ENCODE data around the gene DENND11. TPM values are rescaled to one million over a fixed set of nuclear protein-coding genes. Genes with fewer than 3 reads are reported as not detected.

DENND11 gene
- total RNA-seq, 5 donors from 2014 or later (not counting 1 experiment from before 2014, with no cell fraction given): 46.7 to 55.7 (median 54.8) TPM

GRCh38 chr7:141663081-141663849 lies 38.7 kb downstream of the DENND11 start:
- no peak for ATAC-seq (replicated peaks in 1 of 4)
- Mint-ChIP-seq H3K27ac (peak overlapping the region; percentile 64 to 74), H3K36me3 (peaks cover 40% of the 10 kb centered on the region), H3K4me1 (peaks cover 0 to 4% (median 4%) of the 10 kb centered on the region in 3 donors), H3K9me3 (no peaks in the 10 kb centered on the region), H3K4me3 (no peak overlapping the region), H3K27me3 (no peaks in the 10 kb centered on the region)
- peaks cover 12 to 70% of the 10 kb centered on the region in 2 donors for H3K36me3 ChIP-seq (ENCODE audit: control insufficient read depth in 2 of 2, extremely low read depth in 1 of 2, insufficient read depth in 1 of 2, low read length in 1 of 2)
- DNase-seq: no peak
- ChIA-PET POLR2A (interaction anchor here in 1 of 2 donors (0.6 kb wide), 1 partner anchor 1183 kb away, joined by 5 read pairs; no protein-coding TSS in a partner anchor), CTCF (no interaction called here)
- 75% methylated on average over 2 of the region's 6 CpGs for WGBS (ENCODE audit: insufficient coverage)
- no peaks in the 10 kb centered on the region for H3K4me1 ChIP-seq (ENCODE audit: control insufficient read depth in 1 of 2, extremely low read depth in 1 of 2, insufficient read depth in 2 of 2, low read length in 2 of 2)
- H3K27me3 ChIP-seq (replicated peaks in 1 of 2; ENCODE audit: control insufficient read depth in 2 of 2, extremely low read depth in 1 of 2, insufficient read depth in 2 of 2, low read length in 1 of 2): no peaks in the 10 kb centered on the region
- no peaks in the 10 kb centered on the region for H3K9me3 ChIP-seq
- no peak overlapping the region for H3K27ac ChIP-seq (ENCODE audit: low read length)
- H3K4me3 ChIP-seq (ENCODE audit: control insufficient read depth in 1 of 2, extremely low read depth in 1 of 2, low read length in 1 of 2): no peak overlapping the region

GRCh38 chr7:141660259-141660658 lies 41.7 kb downstream of the DENND11 start:
- Mint-ChIP-seq H3K9me3 (no peaks in the 10 kb centered on the region), H3K4me3 (no peak overlapping the region), H3K4me1 (peaks cover 0 to 4% (median 4%) of the 10 kb centered on the region in 3 donors), H3K36me3 (peaks cover 32% of the 10 kb centered on the region), H3K27me3 (no peaks in the 10 kb centered on the region), H3K27ac (peak overlapping the region; percentile 24 to 64)
- 61% methylated on average over 4 of the region's 4 CpGs for WGBS (ENCODE audit: insufficient coverage)
- no peak overlapping the region for H3K4me3 ChIP-seq (ENCODE audit: control insufficient read depth in 1 of 2, extremely low read depth in 1 of 2, low read length in 1 of 2)
- no peak for DNase-seq
- peaks cover 9 to 69% of the 10 kb centered on the region in 2 donors for H3K36me3 ChIP-seq (ENCODE audit: control insufficient read depth in 2 of 2, extremely low read depth in 1 of 2, insufficient read depth in 1 of 2, low read length in 1 of 2)
- ATAC-seq (replicated peaks in 1 of 4): no peak
- POLR2A ChIA-PET: no interaction called here
- H3K4me1 ChIP-seq (ENCODE audit: control insufficient read depth in 1 of 2, extremely low read depth in 1 of 2, insufficient read depth in 2 of 2, low read length in 2 of 2): no peaks in the 10 kb centered on the region
- CTCF ChIA-PET: interaction anchor here (0.6 to 1.2 kb wide), 2 partner anchors 8 to 134 kb away, joined by 3 to 4 read pairs; no protein-coding TSS in a partner anchor
- H3K9me3 ChIP-seq: no peaks in the 10 kb centered on the region
- H3K27me3 ChIP-seq (replicated peaks in 1 of 2; ENCODE audit: control insufficient read depth in 2 of 2, extremely low read depth in 1 of 2, insufficient read depth in 2 of 2, low read length in 1 of 2): no peaks in the 10 kb centered on the region
- H3K27ac ChIP-seq (ENCODE audit: low read length): no peak overlapping the region

- no peaks in the 10 kb centered on the region for H3K27me3 Mint-ChIP-seq
- peak overlapping the region; percentile 53 to 64 for H3K27ac Mint-ChIP-seq
- Histone ChIP-seq H3K27ac (ENCODE audit: low read length) (no peak overlapping the region), H3K4me3 (ENCODE audit: control insufficient read depth in 1 of 2, extremely low read depth in 1 of 2, low read length in 1 of 2) (no peak overlapping the region), H3K27me3 (replicated peaks in 1 of 2; ENCODE audit: control insufficient read depth in 2 of 2, extremely low read depth in 1 of 2, insufficient read depth in 2 of 2, low read length in 1 of 2) (no peaks in the 10 kb centered on the region), H3K36me3 (ENCODE audit: control insufficient read depth in 2 of 2, extremely low read depth in 1 of 2, insufficient read depth in 1 of 2, low read length in 1 of 2) (peaks cover 3 to 62% of the 10 kb centered on the region in 2 donors), H3K4me1 (ENCODE audit: control insufficient read depth in 1 of 2, extremely low read depth in 1 of 2, insufficient read depth in 2 of 2, low read length in 2 of 2) (no peaks in the 10 kb centered on the region), H3K9me3 (no peaks in the 10 kb centered on the region)
- H3K4me1 Mint-ChIP-seq: peaks cover 5 to 8% (median 7%) of the 10 kb centered on the region in 3 donors
- H3K9me3 Mint-ChIP-seq: no peaks in the 10 kb centered on the region
- ATAC-seq (replicated peaks in 1 of 4) (no peak), DNase-seq (no peak)
- no peak overlapping the region for H3K4me3 Mint-ChIP-seq
- CTCF ChIA-PET: interaction anchor here (1.1 to 1.2 kb wide), 2 partner anchors 8 to 11 kb away, joined by 3 read pairs; no protein-coding TSS in a partner anchor
- H3K36me3 Mint-ChIP-seq: peaks cover 35% of the 10 kb centered on the region
- 80% methylated on average over 6 of the region's 6 CpGs for WGBS (ENCODE audit: insufficient coverage)
- POLR2A ChIA-PET: no interaction called here
Measured at GRCh38 chr7:141659501-141659900, 42.5 kb downstream of the DENND11 start.

GRCh38 chr7:141654551-141654950 lies 47.4 kb downstream of the DENND11 start:
- no peak overlapping the region for H3K27ac ChIP-seq (ENCODE audit: low read length)
- POLR2A ChIA-PET: interaction anchor here (1.0 to 1.1 kb wide), 2 partner anchors 48 to 84 kb away, joined by 3 to 8 read pairs; partner anchors contain the start of gene SSBP1 (in 1 of the 2)

GRCh38 chr7:141652691-141653090 lies 49.3 kb downstream of the DENND11 start:
- H3K4me1 Mint-ChIP-seq: peaks cover 6 to 10% (median 6%) of the 10 kb centered on the region in 3 donors
- POLR2A ChIA-PET: interaction anchor here in 1 of 2 donors (1.1 kb wide), 1 partner anchor 86 kb away, joined by 3 read pairs; the partner anchor contains the start of gene SSBP1
- H3K9me3 ChIP-seq: no peaks in the 10 kb centered on the region
- peaks cover 19% of the 10 kb centered on the region for H3K36me3 Mint-ChIP-seq
- CTCF ChIA-PET: interaction anchor here (1.5 to 3.0 kb wide), 2 partner anchors 7 to 85 kb away, joined by 3 to 39 read pairs; partner anchors contain the start of gene SSBP1 (in 1 of the 2)
- H3K27ac Mint-ChIP-seq: no peak overlapping the region
- no peaks in the 10 kb centered on the region for H3K27me3 Mint-ChIP-seq
- H3K4me3 ChIP-seq (ENCODE audit: control insufficient read depth in 1 of 2, extremely low read depth in 1 of 2, low read length in 1 of 2): no peak overlapping the region
- no peak overlapping the region for H3K4me3 Mint-ChIP-seq
- H3K27ac ChIP-seq (ENCODE audit: low read length): no peak overlapping the region
- H3K27me3 ChIP-seq (replicated peaks in 1 of 2; ENCODE audit: control insufficient read depth in 2 of 2, extremely low read depth in 1 of 2, insufficient read depth in 2 of 2, low read length in 1 of 2): no peaks in the 10 kb centered on the region
- DNase-seq (no peak), ATAC-seq (replicated peaks in 1 of 4) (no peak)
- peaks cover 4 to 28% of the 10 kb centered on the region in 2 donors for H3K36me3 ChIP-seq (ENCODE audit: control insufficient read depth in 2 of 2, extremely low read depth in 1 of 2, insufficient read depth in 1 of 2, low read length in 1 of 2)
- WGBS (ENCODE audit: insufficient coverage): 91% methylated on average over 3 of the region's 3 CpGs
- no peaks in the 10 kb centered on the region for H3K4me1 ChIP-seq (ENCODE audit: control insufficient read depth in 1 of 2, extremely low read depth in 1 of 2, insufficient read depth in 2 of 2, low read length in 2 of 2)
- no peaks in the 10 kb centered on the region for H3K9me3 Mint-ChIP-seq

More at GRCh38 chr7:141654551-141654950, 47.4 kb downstream of the DENND11 start:
- Mint-ChIP-seq H3K27ac (peak overlapping the region; percentile 30 to 82), H3K4me1 (peaks cover 6 to 10% (median 6%) of the 10 kb centered on the region in 3 donors), H3K9me3 (no peaks in the 10 kb centered on the region), H3K4me3 (no peak overlapping the region), H3K36me3 (peaks cover 16% of the 10 kb centered on the region), H3K27me3 (no peaks in the 10 kb centered on the region)
- Histone ChIP-seq H3K9me3 (no peaks in the 10 kb centered on the region), H3K4me1 (ENCODE audit: control insufficient read depth in 1 of 2, extremely low read depth in 1 of 2, insufficient read depth in 2 of 2, low read length in 2 of 2) (no peaks in the 10 kb centered on the region), H3K27me3 (replicated peaks in 1 of 2; ENCODE audit: control insufficient read depth in 2 of 2, extremely low read depth in 1 of 2, insufficient read depth in 2 of 2, low read length in 1 of 2) (no peaks in the 10 kb centered on the region), H3K4me3 (ENCODE audit: control insufficient read depth in 1 of 2, extremely low read depth in 1 of 2, low read length in 1 of 2) (no peak overlapping the region), H3K36me3 (ENCODE audit: control insufficient read depth in 2 of 2, extremely low read depth in 1 of 2, insufficient read depth in 1 of 2, low read length in 1 of 2) (peaks cover 5 to 39% of the 10 kb centered on the region in 2 donors)
- no CpG with 5 or more reads among the region's 3 CpGs for WGBS (ENCODE audit: insufficient coverage)
- CTCF ChIA-PET: interaction anchor here (0.5 to 3.2 kb wide), 24 partner anchors 11 to 1634 kb away, joined by 3 to 39 read pairs (median 4); partner anchors contain the start of genes CASP2 (in 1 of the 2), DENND11 (in 1 of the 2) and SSBP1 (in 1 of the 2)
- ATAC-seq (replicated peaks in 1 of 4) (peak; percentile 86 to 96 (median 93)), DNase-seq (peak; percentile 14 to 80 (median 62))

All from T-cell (primary cell).